Gastrocnemius medialis (tissue), 4 donors: ENCODE results near the gene CACNB4.

ENCODE experiments used
- POLR2A ChIP-seq, 2 donors: fragments of 450-650 bp; IDR thresholded peaks; one replicate each; pipeline ENCODE4 v1.6.1; 2017; ENCODE audit warnings: antibody characterized with exemption in 2 of 2, mild to moderate bottlenecking in 2 of 2, moderate library complexity in 2 of 2
- TF ChIP-seq, protein P1 (sequence below), 5 experiments: fragments of 450-650 bp in 3 of 5; fragments of 200-600 bp in 2 of 5; sonication (generic) in 2 of 5; IDR thresholded peaks in 4 of 5; conservative IDR thresholded peaks in 1 of 5; 1 replicate in 4 of 5; 2 replicates in 1 of 5; pipeline ENCODE4 v1.5.1; 2016 to 2019; ENCODE audit warnings: antibody characterized with exemption in 5 of 5, mild to moderate bottlenecking in 3 of 5, moderate library complexity in 3 of 5

DNA sequence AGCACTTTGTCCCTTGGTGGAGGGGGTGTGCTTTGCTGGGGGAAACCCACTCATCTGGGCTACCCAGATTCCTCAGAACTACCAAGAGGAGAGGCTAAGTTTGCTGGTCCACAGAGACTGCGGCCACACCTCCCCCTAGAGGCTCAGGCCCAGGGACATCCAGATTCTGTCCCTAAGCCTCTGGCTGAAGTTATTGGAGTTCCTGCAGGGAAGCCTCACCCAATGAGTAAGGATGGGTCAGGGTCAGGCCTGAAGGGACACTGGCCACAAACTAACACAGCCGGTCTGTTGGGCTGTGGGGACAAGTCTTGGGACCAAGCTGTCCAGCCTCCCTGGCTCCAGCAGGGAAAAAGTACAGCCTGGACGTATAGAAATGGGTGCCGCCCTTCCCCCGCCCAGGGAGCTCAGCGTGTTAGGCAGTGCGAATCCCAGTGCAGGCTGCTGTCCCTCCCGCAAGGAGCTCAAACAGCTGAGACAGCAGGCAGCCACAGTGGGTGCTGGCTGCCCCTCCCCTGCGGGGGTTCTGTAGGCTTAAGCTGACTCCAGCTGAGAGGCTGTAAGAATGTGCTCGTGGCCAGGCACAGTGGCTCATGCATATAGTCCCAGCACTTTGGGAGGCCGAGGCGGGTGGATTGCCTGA is 183.7 kb downstream of the CACNB4 start:
- TF ChIP-seq, protein P1, sequence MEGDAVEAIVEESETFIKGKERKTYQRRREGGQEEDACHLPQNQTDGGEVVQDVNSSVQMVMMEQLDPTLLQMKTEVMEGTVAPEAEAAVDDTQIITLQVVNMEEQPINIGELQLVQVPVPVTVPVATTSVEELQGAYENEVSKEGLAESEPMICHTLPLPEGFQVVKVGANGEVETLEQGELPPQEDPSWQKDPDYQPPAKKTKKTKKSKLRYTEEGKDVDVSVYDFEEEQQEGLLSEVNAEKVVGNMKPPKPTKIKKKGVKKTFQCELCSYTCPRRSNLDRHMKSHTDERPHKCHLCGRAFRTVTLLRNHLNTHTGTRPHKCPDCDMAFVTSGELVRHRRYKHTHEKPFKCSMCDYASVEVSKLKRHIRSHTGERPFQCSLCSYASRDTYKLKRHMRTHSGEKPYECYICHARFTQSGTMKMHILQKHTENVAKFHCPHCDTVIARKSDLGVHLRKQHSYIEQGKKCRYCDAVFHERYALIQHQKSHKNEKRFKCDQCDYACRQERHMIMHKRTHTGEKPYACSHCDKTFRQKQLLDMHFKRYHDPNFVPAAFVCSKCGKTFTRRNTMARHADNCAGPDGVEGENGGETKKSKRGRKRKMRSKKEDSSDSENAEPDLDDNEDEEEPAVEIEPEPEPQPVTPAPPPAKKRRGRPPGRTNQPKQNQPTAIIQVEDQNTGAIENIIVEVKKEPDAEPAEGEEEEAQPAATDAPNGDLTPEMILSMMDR (IDR thresholded peaks at IDR 0.05 in 4 of 5, conservative IDR thresholded peaks at IDR 0.05 in 1 of 5): no peak
- no peak for TF ChIP-seq POLR2A (IDR thresholded peaks at IDR 0.05)
